Osteocyte (in vitro differentiated cells): ENCODE results near the gene SLC12A2. TPM values are rescaled to one million over a fixed set of nuclear protein-coding genes. Genes with fewer than 3 reads are reported as not detected.
A peak's percentile ranks its signal among the peaks of the same experiment; 100 is the strongest.

Source experiments
- DNase-seq: peaks from one replicate; pipeline ENCODE4 v3.0.0; 2021; ENCODE audit warnings: mixed read lengths; ENCODE audit not compliant: unreplicated experiment; ENCODE audit errors: extremely low spot score
- H3K27ac Mint-ChIP-seq: one replicate; pipeline ENCODE4 v1.8.0; 2021; ENCODE audit warnings: mild to moderate bottlenecking, mixed read lengths; ENCODE audit not compliant: unreplicated experiment
- H3K27me3 Mint-ChIP-seq: one replicate; pipeline ENCODE4 v1.8.0; 2021; ENCODE audit warnings: mixed read lengths; ENCODE audit not compliant: unreplicated experiment
- H3K36me3 Mint-ChIP-seq: one replicate; pipeline ENCODE4 v1.8.0; 2021; ENCODE audit warnings: mixed read lengths; ENCODE audit not compliant: unreplicated experiment
- H3K4me1 Mint-ChIP-seq: one replicate; pipeline ENCODE4 v1.8.0; 2021; ENCODE audit warnings: mixed read lengths; ENCODE audit not compliant: unreplicated experiment
- H3K4me3 Mint-ChIP-seq: one replicate; pipeline ENCODE4 v1.8.0; 2021; ENCODE audit warnings: mild to moderate bottlenecking, moderate library complexity, mixed read lengths; ENCODE audit not compliant: unreplicated experiment
- H3K9me3 Mint-ChIP-seq: one replicate; pipeline ENCODE4 v1.8.0; 2021; ENCODE audit warnings: mixed read lengths; ENCODE audit not compliant: unreplicated experiment
- total RNA-seq: library from RNA; stranded (reverse); gene quantifications from 2 replicates; pipeline ENCODE4 v1.2.1, GENCODE V29; 2021
- TF ChIP-seq, protein P1 (sequence below): fragments of 200-600 bp; sonication (generic); IDR thresholded peaks from 2 replicates; pipeline ENCODE4 v1.5.0; 2021; ENCODE audit warnings: antibody characterized with exemption, mild to moderate bottlenecking, moderate library complexity

Gene SLC12A2
- total RNA-seq, 1 donor from 2014 or later, result 37.9 TPM

DNA sequence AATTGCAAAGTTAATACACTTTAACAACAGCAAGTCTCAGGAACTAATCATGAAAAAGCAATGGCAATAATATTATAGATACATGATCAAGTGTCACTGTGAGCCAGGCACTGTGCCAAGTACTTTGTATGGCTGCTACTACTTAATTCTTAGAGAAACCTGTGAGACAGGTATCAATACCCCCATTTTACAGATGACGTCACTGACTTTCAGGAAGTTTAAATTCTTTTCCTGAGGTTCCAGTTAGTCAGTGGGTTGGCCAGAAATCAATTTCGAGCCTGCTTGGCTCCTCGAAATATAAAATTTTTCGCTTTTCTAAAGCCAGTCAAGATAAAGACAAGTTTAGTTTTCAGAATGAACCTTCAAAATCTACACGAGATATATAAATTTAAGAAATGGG lies 130.3 kb downstream of the SLC12A2 start:
- Mint-ChIP-seq H3K27ac (no peak overlapping the region), H3K4me1 (peaks cover 27% of the 10 kb centered on the region), H3K9me3 (no peaks in the 10 kb centered on the region), H3K36me3 (no peaks in the 10 kb centered on the region), H3K27me3 (peaks cover 12% of the 10 kb centered on the region), H3K4me3 (no peak overlapping the region)
- DNase-seq, result no peak
- TF ChIP-seq, protein P1, sequence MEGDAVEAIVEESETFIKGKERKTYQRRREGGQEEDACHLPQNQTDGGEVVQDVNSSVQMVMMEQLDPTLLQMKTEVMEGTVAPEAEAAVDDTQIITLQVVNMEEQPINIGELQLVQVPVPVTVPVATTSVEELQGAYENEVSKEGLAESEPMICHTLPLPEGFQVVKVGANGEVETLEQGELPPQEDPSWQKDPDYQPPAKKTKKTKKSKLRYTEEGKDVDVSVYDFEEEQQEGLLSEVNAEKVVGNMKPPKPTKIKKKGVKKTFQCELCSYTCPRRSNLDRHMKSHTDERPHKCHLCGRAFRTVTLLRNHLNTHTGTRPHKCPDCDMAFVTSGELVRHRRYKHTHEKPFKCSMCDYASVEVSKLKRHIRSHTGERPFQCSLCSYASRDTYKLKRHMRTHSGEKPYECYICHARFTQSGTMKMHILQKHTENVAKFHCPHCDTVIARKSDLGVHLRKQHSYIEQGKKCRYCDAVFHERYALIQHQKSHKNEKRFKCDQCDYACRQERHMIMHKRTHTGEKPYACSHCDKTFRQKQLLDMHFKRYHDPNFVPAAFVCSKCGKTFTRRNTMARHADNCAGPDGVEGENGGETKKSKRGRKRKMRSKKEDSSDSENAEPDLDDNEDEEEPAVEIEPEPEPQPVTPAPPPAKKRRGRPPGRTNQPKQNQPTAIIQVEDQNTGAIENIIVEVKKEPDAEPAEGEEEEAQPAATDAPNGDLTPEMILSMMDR, result no peak

DNA sequence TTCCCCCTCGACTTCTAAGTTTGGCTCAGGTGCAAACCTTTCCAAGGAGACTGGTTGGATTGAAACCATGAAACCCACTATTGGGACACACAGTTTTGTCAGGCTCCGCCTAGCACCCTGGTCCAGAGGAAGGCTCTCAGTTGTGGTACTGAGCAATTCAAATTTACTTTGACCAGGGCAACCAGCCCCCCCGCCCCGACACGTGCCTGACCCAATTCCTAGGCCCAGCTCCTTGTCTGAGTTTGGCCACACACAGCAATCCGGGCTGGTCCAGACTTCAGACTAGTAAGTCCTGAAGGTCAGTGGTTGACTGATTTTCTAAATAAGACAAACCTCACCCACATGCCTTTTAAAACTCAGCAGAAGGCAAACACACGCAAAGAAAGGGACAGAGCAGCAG lies 132.7 kb downstream of the SLC12A2 start:
- peak overlapping the region; percentile 77 for H3K27ac Mint-ChIP-seq
- H3K4me3 Mint-ChIP-seq, result no peak overlapping the region
- TF ChIP-seq, protein P1, result no peak
- peaks cover 27% of the 10 kb centered on the region for H3K4me1 Mint-ChIP-seq
- H3K27me3 Mint-ChIP-seq, result peaks cover 15% of the 10 kb centered on the region
- H3K36me3 Mint-ChIP-seq, result no peaks in the 10 kb centered on the region
- peaks cover 8% of the 10 kb centered on the region for H3K9me3 Mint-ChIP-seq
- DNase-seq, result no peak

DNA sequence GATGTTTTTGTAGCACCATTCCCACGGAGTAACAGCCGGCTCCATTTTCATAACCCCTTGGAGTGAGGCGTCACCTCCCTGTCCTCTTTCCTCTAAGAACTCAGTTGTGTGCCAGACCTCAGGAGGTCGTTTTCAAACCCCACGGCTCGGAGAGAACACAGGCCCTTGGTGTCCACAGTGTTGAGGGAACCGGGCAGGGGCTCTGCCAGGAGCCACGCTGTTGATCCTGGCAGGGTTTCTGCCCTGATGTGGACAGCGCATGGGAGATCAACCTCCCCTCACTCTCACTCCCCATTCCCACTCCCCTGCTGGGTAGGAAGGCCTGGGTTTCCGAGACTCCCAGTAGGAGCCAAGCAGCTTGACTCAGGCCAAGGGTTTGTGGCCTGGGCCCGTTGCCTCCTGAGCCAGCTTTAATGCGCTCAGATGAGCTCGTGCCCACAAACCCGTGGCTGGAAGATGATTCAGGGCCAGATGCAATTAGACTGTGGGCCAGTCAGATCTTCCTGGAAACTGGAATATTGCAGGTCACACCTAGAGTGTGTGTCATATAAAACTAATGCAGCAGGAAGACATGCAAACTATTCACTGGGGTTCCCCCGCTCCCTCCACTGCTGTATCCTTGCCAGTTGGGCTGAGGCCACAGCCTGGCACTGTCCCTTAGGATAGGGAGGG lies 133.4 kb downstream of the SLC12A2 start:
- TF ChIP-seq, protein P1, result no peak
- Mint-ChIP-seq H3K36me3 (no peaks in the 10 kb centered on the region), H3K27ac (peak overlapping the region; percentile 77), H3K4me1 (peaks cover 27% of the 10 kb centered on the region), H3K4me3 (no peak overlapping the region), H3K9me3 (peaks cover 8% of the 10 kb centered on the region), H3K27me3 (peaks cover 15% of the 10 kb centered on the region)
- DNase-seq, result peak; percentile 87

DNA sequence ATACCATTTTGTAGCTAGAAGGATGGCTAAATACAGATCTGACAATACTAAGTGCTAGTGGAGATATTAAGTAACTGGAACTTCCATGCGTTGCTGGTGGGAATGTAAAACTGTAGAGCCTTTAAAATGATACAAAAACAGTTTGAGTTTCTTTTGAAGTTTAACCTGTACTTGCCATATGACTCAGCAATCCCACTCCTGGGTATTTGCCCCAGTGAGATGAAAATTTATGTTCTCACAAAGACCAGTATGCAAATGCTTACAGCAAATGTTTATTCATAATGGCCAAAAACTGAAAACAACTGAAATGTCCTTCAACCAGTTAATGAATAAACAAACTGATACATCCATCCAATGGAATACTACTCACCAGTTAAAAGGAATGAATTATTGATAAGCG lies 137.3 kb downstream of the SLC12A2 start:
- no peak overlapping the region for H3K4me3 Mint-ChIP-seq
- TF ChIP-seq, protein P1, result no peak
- no peak for DNase-seq
- H3K4me1 Mint-ChIP-seq, result peaks cover 38% of the 10 kb centered on the region
- peaks cover 22% of the 10 kb centered on the region for H3K27me3 Mint-ChIP-seq
- no peak overlapping the region for H3K27ac Mint-ChIP-seq
- peaks cover 8% of the 10 kb centered on the region for H3K9me3 Mint-ChIP-seq
- no peaks in the 10 kb centered on the region for H3K36me3 Mint-ChIP-seq

DNA sequence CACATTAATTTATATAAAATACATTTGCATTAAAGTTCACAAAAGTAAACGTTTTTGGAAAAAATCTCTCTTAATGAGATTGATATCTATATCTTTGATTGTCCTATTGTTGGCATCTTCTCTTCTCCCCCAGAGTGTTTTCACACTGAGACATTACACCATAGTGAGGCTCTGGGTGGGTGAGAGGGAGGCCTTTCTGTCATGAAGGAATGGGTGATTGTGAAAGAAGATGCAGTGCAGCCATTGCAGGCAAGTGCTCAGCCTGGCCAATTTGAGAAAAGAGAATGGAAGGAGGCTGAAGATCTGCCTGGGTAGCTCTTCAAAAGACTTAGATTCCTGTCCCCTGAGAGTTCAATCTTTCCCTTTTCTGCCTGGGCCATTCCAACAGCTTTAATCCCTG lies 140.8 kb downstream of the SLC12A2 start:
- H3K27ac Mint-ChIP-seq, result peak overlapping the region; percentile 24
- H3K4me1 Mint-ChIP-seq, result peaks cover 43% of the 10 kb centered on the region
- no peak overlapping the region for H3K4me3 Mint-ChIP-seq
- DNase-seq, result no peak
- no peaks in the 10 kb centered on the region for H3K36me3 Mint-ChIP-seq
- TF ChIP-seq, protein P1, result no peak
- H3K9me3 Mint-ChIP-seq, result peaks cover 8% of the 10 kb centered on the region
- peaks cover 22% of the 10 kb centered on the region for H3K27me3 Mint-ChIP-seq
